Measurements from ENCODE around the gene SCAPER. TPM values are rescaled to one million over a fixed set of nuclear protein-coding genes. Genes with fewer than 3 reads are reported as not detected.

The SCAPER gene
- total RNA-seq, 1 experiment from 2014 or later, result 21.5 TPM

- intact Hi-C loops (cut with micrococcal nuclease; ENCODE audit: unreplicated experiment), result no loop called here
- TF ChIP-seq EZH2 (IDR thresholded peaks at IDR 0.05; ENCODE audit: borderline replicate concordance, low read depth, low read length, poor library complexity, severe bottlenecking), result no peak
- no peak for TF ChIP-seq CTCF (conservative IDR thresholded peaks at IDR 0.05; ENCODE audit: low read depth, low read length)
- ChIA-PET POLR2A (ENCODE audit: low non-redundant PET) (no interaction called here), CTCF (no interaction called here)
- BruUV-seq (replicated peaks), result no TSS peak
- no peaks in the 10 kb centered on the region for H3K9me3 ChIP-seq (ENCODE audit: low read depth, low read length, poor library complexity, severe bottlenecking)
- no peaks in the 10 kb centered on the region for H3K36me3 ChIP-seq (ENCODE audit: insufficient read depth, low read length, poor library complexity, severe bottlenecking)
- H3K4me1 ChIP-seq (ENCODE audit: insufficient read depth, low read length, poor library complexity, severe bottlenecking), result no peaks in the 10 kb centered on the region
- H3K4me3 ChIP-seq (ENCODE audit: low read depth, low read length, poor library complexity, severe bottlenecking), result no peak overlapping the region
- no peak for DNase-seq (ENCODE audit: low spot score)
- no peaks in the 10 kb centered on the region for H3K27me3 ChIP-seq (replicated peaks; ENCODE audit: insufficient read depth, low read depth, low read length, poor library complexity)
- no peak overlapping the region for H3K27ac ChIP-seq (ENCODE audit: low read depth, low read length, poor library complexity, severe bottlenecking)
Observed at GRCh38 chr15:76360416-76360815, 544.7 kb downstream of the SCAPER start.

GRCh38 chr15:76359152-76359551, 546.0 kb downstream of the SCAPER start:
- H3K27ac ChIP-seq (ENCODE audit: low read depth, low read length, poor library complexity, severe bottlenecking), result no peak overlapping the region
- no peaks in the 10 kb centered on the region for H3K27me3 ChIP-seq (replicated peaks; ENCODE audit: insufficient read depth, low read depth, low read length, poor library complexity)
- no peaks in the 10 kb centered on the region for H3K4me1 ChIP-seq (ENCODE audit: insufficient read depth, low read length, poor library complexity, severe bottlenecking)
- ChIA-PET POLR2A (ENCODE audit: low non-redundant PET) (no interaction called here), CTCF (no interaction called here)
- no peaks in the 10 kb centered on the region for H3K9me3 ChIP-seq (ENCODE audit: low read depth, low read length, poor library complexity, severe bottlenecking)
- TF ChIP-seq EZH2 (IDR thresholded peaks at IDR 0.05; ENCODE audit: borderline replicate concordance, low read depth, low read length, poor library complexity, severe bottlenecking), result no peak
- TF ChIP-seq CTCF (conservative IDR thresholded peaks at IDR 0.05; ENCODE audit: low read depth, low read length), result no peak
- no peak overlapping the region for H3K4me3 ChIP-seq (ENCODE audit: low read depth, low read length, poor library complexity, severe bottlenecking)
- DNase-seq (ENCODE audit: low spot score), result no peak
- no TSS peak for BruUV-seq (replicated peaks)
- H3K36me3 ChIP-seq (ENCODE audit: insufficient read depth, low read length, poor library complexity, severe bottlenecking), result no peaks in the 10 kb centered on the region
- intact Hi-C loops (cut with micrococcal nuclease; ENCODE audit: unreplicated experiment), result no loop called here

GRCh38 chr15:76358453-76358852, 546.7 kb downstream of the SCAPER start:
- H3K9me3 ChIP-seq (ENCODE audit: low read depth, low read length, poor library complexity, severe bottlenecking), result no peaks in the 10 kb centered on the region
- H3K27me3 ChIP-seq (replicated peaks; ENCODE audit: insufficient read depth, low read depth, low read length, poor library complexity), result no peaks in the 10 kb centered on the region
- H3K36me3 ChIP-seq (ENCODE audit: insufficient read depth, low read length, poor library complexity, severe bottlenecking), result no peaks in the 10 kb centered on the region
- TF ChIP-seq CTCF (conservative IDR thresholded peaks at IDR 0.05; ENCODE audit: low read depth, low read length) (no peak), EZH2 (IDR thresholded peaks at IDR 0.05; ENCODE audit: borderline replicate concordance, low read depth, low read length, poor library complexity, severe bottlenecking) (no peak)
- no peaks in the 10 kb centered on the region for H3K4me1 ChIP-seq (ENCODE audit: insufficient read depth, low read length, poor library complexity, severe bottlenecking)
- ChIA-PET POLR2A (ENCODE audit: low non-redundant PET) (no interaction called here), CTCF (no interaction called here)
- no peak overlapping the region for H3K27ac ChIP-seq (ENCODE audit: low read depth, low read length, poor library complexity, severe bottlenecking)
- intact Hi-C loops (cut with micrococcal nuclease; ENCODE audit: unreplicated experiment), result no loop called here
- no TSS peak for BruUV-seq (replicated peaks)
- no peak for DNase-seq (ENCODE audit: low spot score)
- H3K4me3 ChIP-seq (ENCODE audit: low read depth, low read length, poor library complexity, severe bottlenecking), result no peak overlapping the region
